NCI-H446 (cell line): Measurements from ENCODE around the gene CLCN7.

Source experiments
- DNase-seq, 2 experiments: peaks; one replicate each; lab custom pipeline; 2025; lab: John Stamatoyannopoulos, UW

CLCN7 gene

DNA sequence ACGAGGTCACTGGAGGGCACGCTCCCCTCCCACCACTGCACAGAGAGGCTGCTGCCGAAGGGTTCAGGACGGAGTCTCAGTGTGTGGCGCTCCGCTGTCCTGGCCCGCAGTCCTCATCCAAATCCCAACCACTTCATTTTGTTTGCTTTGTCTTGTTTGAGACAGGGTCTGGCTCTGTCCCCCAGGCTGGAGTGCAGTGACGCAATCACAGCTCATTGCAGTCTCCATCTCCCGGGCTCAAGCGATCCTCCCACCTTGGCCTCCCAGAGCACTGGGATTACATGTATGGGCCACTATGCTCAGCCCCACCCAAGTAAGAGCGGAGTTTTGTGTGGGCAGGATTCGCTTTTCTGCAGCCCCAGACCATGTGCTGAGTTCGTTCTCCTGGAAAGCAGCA, 73.1 kb downstream of the CLCN7 start:
- no peak for DNase-seq

DNA sequence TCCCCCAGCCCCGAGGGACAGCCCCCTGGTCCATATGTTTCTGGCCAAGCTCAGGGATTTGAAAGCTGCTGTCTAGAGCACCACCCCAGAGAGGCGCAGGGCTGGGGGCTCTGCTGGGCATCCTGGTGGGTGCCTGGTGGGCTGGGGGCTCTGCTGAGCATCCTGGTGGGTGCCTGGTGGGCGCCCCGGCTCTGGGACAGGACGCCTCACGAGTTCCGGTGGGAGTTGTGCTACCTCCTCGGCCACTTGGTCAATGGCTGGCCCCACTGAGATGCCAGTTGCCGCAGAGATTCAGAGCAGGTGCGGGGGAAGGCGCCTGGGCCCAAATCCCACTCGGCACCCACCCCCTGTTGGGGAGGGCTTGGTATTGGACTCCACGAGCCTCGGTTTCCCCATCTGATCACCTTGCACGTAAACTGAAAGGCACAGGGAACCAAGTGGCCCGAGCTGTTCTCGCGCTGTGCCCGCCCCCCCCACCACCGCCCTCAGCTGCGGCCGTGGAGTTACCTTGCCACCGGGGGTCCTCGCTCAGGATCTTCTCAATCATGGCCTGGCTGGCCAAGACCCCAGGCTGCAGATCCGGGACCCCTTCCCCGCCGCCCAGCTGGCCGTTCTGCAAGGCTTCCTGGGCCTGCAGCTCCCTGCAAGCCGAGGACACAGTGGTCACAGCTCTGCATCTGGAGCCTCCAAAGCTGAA, 73.6 kb downstream of the CLCN7 start:
- DNase-seq: no peak

DNA sequence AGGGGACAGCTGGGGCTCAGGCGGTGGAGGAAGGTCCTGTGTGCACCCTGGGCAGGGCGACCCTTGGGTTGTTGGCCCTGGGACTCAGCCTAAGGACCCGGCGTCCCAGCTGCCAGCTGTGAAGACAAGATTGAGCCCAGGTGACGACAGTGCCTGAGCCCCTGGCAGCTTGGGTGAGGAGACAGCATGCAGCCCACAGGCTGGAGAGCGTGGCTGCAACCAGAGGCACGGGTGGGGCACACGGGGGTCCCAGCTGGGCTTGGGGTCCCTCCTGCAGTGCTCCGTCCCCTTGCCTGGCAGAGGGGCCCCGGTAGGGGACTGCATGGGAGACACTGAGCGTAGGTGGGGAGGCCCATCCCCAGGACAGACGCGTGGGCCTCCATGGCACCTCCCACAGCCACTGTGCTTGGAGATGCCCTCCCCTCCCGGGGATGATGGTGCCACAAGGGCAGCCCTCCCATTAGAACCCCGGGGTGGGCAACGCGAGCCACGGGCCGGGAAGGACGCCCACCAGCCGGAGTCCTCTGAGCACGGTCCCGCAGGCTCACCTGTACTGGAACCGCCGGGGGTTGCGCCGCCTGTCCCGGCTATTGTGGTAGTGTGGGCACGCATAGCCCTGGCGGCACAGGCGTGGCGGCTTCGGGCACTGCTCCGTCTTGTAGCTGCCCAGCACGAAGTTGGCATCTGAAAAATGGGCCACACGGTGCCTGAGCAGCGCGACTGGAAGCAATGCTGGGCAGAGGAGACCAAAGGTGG, 75.8 kb downstream of the CLCN7 start:
- no peak for DNase-seq

DNA sequence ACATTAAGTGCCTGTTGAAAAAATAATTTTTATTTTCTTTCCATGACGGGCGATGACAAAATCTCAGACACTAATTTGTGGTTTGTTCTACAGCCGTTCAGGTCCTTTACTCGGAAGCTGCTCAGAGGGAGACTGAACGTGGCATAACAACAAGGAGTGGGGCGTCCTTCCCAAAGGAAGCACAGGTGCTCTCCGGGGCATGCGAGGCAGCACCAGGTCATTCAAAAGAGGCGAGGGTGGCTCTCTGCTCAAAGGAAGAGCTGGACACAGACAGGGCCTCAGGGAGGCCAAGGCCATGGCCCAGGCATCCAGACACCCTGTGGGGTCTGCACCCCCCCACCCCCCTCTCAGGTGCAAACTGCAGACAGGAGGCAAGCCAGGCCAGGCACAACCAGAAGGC, 76.5 kb downstream of the CLCN7 start:
- no peak for DNase-seq

DNA sequence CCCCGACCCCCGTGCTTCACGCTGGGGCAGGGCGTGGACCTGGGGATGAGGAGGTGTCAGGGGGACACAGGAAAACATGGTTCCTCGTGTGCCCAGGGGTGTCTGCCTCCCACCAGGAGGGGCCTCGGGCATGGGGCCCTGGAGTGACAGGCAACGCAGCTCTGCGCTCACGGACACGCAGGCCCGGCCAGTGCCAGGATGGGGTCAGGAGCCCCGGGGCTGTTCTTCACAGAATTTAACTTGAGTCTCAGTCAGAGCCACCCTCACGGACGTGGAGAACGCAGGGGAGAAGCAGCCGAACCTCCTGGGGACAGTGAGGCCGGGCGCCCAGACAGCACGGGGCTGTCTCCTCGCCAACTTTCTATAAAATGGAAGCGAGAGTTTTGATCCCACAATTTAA, 77.0 kb downstream of the CLCN7 start:
- DNase-seq: no peak

DNA sequence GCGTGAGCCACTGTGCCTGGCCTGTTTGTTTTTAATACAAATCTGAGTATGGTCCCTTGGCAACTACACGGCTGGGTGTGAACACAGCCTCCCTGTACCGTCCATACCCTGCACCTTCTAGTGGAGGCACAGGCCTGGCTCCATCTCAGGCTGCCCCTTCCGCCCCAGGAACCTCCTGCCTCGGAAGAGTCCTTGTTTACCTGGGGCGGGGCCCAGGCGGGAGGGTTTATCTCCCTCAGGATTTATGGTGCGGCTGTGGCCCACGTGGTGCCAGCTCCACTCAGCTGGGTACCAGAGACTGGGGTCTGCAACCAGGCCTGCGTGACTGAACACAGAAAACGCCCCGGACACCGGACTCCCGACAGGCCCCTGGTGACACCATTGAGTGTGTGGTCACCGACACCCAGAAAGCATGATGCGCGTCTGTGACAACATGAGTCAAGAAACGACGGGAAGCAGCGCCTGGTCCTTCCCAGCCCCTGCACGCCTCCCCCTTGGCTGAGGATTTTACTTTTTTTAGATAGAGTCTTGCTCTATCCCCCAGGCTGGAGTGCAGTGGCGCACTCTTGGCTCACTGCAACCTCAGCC, 79.3 kb downstream of the CLCN7 start:
- no peak for DNase-seq
